Astrocyte (in vitro differentiated cells and primary cell): ENCODE data around the gene CD40.

Experiments
- EZH2 ChIP-seq: IDR thresholded peaks from 2 replicates; pipeline ENCODE4 v1.6.1; 2012; ENCODE audit warnings: mild to moderate bottlenecking, low read length, inconsistent platforms; ENCODE audit not compliant: insufficient read depth
- TF ChIP-seq, protein P1 (sequence below): IDR thresholded peaks from 2 replicates; pipeline ENCODE4 v1.5.1; 2011; ENCODE audit warnings: low read depth, mild to moderate bottlenecking, inconsistent platforms, low read length, moderate library complexity; ENCODE audit not compliant: insufficient read depth

DNA sequence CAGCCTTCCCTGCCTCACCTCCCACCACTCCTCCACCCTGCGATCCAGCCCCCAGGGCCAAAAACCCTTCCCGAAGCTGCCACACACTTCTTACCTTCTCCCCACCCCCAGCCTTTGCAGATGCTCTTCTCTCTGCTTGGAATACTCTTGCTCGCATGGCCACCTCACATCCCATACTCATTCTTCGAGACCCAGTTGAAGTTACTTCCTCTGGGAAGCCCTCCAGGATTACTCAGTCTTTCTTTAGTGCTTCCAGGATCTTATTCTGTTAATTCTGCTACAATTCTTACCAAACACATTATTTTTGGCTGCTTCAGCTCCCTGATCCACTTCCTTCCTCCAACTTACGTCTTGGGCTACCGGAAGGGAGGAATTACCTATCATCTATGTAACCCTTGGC is 54.3 kb downstream of the CD40 start:
- TF ChIP-seq, protein P1, sequence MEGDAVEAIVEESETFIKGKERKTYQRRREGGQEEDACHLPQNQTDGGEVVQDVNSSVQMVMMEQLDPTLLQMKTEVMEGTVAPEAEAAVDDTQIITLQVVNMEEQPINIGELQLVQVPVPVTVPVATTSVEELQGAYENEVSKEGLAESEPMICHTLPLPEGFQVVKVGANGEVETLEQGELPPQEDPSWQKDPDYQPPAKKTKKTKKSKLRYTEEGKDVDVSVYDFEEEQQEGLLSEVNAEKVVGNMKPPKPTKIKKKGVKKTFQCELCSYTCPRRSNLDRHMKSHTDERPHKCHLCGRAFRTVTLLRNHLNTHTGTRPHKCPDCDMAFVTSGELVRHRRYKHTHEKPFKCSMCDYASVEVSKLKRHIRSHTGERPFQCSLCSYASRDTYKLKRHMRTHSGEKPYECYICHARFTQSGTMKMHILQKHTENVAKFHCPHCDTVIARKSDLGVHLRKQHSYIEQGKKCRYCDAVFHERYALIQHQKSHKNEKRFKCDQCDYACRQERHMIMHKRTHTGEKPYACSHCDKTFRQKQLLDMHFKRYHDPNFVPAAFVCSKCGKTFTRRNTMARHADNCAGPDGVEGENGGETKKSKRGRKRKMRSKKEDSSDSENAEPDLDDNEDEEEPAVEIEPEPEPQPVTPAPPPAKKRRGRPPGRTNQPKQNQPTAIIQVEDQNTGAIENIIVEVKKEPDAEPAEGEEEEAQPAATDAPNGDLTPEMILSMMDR, result no peak
- TF ChIP-seq EZH2, result no peak
